Hematopoietic multipotent progenitor cell treated with erythropoietin and hydrocortisone succinate and interleukin-3 and kit ligand, for 4 days (in vitro differentiated cells): ENCODE results near the gene ACYP2.
A peak's percentile ranks its signal among the peaks of the same experiment; 100 is the strongest.

Experiments
- DNase-seq: peaks from one replicate; pipeline ENCODE4 v3.0.0-alpha.2; 2015

ACYP2 gene

DNA sequence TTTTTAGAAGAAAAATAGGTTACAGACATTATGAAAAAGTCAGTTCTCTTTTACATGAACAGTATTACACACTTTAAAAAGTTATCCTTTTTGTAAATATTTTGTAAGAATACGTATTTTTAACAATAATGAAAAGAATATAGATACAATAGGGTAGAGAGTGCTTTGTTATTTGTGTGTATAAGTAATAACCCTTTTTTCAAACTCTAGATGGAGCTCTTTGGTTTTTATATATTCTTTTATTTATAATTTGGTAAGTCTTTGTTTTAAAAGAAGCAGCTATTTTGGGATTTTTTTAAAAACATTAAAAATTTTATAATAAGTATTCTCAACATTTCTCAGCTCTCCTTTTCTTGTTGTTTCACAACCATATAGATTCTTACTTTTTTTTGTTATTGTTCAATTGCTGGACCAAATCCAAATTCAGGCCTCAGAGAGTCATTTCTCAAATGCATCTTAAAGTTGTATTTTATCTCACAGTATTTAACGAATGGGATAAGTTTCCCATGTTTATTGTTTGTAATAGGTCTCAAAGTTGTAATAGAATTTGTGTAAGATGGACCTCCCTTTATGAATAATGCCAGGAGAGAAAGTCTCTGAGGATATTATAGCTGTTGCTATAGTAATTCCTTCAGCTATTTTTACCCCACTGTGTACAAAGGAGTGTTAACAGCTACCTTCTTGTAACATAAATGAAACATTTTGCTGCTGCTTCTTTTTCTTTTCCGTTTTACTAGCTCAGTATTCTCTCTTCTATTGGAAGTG lies 46.4 kb downstream of the ACYP2 start:
- DNase-seq = peak; percentile 18

DNA sequence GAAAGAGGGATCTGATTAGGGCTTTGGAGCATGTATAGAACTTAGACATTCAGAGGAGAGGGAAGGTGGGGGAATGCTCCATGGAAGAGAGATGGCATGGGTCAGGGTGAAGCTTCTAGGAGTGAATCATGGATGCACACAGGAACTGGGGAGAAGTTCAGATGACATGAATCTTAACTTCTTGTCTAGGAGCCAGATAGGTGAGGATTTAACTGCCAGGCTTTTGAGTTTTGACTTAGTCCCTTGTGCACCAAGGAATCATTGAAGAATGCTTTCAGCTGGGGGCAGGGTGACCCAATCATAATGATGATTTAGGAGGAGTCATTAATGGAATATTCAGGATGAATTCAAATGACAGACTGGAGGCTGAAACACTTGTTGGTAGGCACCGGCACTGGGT lies 48.7 kb downstream of the ACYP2 start:
- DNase-seq = no peak

DNA sequence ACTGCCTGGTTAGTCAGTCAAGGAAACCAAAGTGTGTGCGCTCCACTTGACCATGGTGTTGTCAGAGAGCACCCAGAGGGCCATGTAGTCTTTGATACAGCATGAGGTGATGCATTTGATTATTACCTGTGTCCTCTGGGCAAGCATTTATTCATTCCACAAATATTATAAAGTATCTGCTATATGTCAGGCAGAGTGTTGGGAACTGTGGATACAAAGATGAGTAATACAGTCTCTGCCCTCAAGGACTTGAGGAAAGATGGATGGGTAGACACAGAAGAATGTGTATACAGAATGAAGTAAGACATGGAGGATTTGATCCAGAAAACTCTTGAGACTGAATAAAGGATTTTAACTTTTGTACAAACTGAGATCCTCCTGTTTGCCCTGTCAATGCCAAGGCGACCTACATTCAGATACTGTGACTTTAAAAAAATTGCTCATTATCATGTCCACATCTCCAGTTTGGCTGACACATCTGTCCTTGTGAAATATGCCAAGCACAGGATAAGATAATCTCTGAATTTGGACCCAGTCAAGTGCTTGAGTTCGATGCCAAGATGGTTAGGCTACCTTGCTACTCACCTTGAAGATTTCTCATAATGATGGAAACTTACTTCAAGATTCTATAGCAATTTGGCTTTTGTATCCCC lies 50.8 kb downstream of the ACYP2 start:
- DNase-seq = peak; percentile 11

DNA sequence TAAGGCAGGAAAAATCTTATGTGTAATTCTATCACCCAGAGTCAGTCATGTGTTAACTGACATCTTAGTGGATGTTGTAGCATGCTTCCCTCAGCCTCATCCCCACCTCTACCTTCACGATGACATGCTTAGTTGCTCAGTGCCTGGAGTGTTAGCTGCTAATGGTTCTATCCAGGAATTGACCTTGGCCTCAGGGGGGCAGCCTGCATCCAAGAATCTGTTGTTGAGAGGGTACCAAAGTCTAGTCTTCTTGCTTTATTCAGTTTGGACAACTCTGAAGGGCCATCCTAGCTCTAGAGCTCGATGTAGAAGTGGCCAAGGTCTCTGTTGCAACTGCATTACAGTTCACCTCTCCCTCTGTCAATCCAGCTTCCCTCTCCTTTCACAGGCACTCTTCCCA lies 61.2 kb downstream of the ACYP2 start:
- DNase-seq = peak; percentile 53

DNA sequence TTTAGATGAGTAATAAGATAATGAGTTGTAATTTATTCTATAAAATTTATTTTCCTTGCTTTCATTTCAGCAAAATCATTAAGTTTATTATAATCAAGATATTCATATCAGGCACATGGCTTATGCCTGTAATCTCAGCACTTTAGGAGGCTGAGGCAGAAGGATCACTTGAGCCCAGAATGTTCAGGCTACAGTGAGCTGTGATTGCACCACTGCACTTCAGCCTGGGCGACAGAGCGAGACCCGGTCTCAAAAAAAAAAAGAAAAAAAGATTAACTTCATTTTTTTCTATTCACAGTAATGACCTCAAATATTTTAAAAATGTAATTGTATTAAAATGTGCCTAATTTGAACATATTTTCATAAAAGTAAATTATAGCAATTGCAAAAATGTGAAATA lies 67.9 kb downstream of the ACYP2 start:
- no peak for DNase-seq

DNA sequence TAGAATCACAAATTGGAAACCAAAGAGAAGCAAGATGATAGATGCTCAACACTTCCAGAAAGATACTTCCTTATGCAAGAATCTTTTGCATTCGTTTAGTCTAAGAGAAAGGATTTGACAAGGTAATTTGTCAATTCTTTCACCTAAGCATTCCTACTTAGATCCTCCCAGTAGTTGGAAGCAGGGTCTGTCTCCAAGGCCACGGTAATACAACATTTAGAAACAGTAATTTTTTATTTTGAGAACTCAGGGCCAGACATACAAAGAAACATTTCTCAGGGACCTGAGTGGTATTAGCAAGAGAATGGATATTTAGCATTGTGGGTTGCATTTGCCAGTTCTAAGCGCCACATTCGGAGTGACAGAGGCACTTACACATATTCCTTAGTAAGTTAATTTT lies 68.6 kb downstream of the ACYP2 start:
- no peak for DNase-seq

DNA sequence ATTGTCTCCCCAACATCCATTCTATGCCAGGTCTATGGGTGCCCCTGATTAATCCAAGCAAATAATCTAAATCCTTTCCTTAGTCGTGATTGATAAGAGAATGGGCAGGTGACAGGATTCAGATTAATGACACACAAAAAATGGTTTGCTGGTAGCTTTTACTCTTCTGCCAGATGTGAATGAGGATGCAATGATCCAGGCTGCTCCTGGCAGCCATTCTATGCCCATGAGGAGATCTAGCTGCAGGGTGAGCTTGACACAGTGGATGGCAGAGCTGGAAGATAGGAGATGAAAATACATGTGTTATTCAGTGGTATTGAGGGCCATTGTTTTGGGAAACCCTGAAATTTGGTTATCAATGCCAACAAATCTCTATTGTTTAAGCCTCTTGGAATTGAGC lies 69.7 kb downstream of the ACYP2 start:
- no peak for DNase-seq

DNA sequence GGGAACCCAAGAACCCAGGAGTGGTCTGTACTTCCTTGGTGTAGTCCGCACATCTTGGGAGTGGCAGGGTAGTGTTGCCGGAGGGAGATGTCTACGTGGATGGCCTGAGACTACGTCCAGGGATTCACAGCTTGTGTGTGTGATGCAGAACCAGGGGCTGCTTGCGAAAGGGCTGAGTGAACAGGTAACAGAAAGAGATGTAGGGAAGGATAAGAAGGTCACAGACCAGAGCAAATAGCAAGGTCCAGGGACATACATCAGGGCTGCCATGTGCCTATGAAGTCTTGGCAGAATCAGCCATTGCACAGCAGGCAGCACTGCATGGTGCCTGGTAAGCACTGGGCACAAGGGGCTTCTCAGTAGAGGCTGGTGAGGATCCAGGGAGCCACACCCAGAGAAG lies 71.9 kb downstream of the ACYP2 start:
- no peak for DNase-seq

DNA sequence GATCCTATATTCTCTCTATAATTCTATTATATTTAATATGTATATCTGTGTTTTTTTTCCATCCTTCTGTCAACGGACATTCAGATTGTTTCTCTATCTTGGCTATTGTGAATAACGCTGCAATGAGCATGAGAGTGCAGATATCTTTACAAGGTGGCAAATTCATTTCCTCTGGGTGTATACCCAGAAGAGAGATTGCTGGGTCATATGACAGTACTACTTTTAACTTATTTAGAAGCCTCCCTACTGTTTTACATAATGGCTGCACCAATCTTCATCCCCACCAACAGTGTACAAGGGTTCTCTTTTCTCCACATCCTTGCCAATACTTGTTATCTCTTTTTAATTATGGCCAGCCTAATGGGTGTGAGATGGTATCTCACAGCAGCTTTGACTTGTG lies 74.1 kb downstream of the ACYP2 start:
- DNase-seq = peak; percentile 22

DNA sequence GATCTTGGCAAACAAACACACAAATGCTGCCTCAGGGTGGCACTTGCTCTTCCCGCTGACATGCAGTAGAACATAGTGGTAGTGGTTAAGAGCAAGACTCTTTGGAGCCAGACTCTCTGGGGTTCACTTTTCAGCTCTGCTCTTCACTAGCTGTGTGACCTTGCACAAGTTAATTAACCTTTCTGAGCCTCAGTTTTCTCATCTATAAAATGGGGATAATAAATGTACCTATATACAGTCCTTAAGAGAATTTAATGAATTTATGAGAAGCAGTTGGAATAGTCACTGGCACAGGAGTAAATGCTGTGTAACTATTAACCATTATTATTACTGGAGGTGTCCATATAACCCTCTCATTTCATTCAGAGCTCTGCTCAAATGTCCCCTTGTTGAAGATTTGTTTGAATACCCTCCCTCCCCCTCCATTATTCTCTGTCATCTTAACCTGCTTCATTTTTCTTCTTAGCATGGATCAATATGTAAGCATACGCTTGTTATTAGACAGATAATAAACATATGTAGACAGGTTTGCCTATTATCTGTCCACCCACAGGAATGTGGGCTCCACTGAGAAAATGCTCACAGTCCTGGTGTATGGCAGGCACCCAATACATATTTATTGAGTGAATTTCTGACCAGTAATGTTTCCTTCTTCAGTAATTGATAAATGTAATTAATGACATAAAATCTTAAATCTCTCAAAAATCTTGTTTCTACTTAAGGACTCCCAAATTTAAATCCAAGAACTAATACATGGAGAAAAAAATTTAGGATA lies 76.1 kb downstream of the ACYP2 start:
- no peak for DNase-seq

DNA sequence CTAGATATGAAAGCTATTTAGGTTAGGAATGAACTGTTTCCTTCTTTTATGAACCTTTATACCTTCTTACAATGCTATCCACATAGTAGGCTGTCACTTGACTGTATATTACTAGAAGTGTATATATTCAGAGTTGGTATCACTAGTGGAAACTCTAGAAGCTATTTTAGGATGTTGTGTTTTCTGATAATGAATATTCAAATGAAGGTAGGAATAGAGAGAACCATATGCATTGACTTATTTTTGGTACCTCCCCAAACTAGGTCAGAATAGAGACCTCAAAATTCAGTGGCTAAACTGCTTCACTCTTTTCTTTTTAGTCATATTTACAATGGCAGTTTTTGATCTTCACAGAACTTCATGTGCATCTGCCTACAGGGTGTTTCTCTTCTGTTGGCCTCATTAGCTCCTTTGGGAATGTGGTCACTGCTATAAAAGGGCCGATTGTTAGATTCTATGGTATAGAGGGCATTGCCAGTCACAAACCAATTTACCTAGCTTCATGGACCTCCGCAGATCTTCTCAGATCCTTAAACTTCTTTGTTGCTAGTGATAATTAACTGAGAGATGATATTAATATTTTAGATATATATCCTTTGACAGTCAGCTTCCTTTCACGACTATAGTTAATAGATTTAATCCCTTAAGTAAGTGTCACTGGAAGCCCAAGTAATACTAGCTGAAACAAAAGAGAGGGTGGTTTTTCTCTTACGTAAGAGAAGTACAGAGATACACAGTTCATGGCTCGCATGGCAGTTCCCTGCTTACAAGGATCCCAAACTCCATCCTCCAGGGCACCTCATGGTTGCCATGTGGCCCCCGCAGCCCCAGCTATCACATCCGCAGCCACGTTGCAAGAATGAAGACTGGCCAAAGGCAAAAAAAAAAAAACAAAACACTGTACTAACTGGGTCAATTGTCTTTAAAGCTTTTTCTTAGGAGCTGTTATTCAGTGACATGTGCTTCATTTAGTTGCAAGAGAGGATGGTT lies 79.6 kb downstream of the ACYP2 start:
- no peak for DNase-seq

DNA sequence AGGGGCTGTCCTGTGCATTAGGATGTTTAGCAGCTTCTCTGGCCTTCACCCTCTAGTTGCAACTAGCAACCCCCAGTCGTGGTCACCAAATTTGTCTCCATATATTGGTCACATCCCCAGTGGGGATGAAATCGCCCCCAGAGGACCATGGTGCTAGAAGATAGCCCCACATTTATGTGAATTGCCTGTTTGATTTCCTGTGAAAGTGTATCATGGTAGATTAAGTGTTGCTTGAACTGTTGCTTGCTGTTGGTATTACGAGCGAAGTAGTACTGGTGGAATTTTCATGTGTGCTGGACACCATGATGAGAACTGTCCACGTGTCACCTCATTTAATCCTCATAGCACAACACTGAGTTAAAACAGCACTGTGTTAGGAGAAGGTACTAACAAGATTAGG lies 81.2 kb downstream of the ACYP2 start:
- no peak for DNase-seq

DNA sequence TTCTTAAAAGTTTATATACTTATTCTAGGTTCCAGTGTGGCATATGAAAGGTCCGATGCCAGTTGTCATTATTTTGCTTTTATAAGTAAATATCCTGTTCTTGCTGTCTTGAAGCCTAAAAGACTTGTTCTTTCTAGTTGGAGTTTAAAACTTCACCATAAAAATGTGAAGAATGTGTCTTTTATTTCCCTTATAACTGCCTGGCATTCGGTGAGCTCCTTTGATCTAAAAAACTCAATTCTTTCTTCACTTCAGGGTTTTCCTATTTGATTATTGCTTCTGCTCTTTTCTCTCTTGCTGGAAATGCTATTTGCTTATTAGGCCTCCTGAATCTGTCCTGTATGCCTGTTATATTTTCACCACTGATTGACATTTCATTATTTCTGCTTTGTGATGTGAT lies 89.1 kb downstream of the ACYP2 start:
- DNase-seq = no peak

DNA sequence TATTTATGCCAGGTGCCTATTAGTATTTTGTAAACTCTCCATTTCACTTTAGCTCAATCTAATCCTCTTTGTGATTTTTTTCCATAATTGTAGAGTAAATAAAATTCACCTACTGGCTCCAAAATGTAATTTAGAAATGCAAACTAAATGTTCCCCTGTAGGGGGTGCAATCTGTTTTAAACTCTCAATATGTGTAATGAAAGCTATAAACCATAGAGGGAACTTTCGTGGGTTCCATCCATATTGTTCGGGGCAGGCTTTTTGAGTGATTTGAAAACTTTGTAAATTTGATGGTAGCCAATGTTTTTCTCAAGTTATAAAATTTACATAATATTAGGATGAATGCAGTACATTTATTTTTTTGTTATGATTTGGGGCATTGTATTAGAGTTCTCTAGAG lies 91.2 kb downstream of the ACYP2 start:
- DNase-seq = peak; percentile 75

DNA sequence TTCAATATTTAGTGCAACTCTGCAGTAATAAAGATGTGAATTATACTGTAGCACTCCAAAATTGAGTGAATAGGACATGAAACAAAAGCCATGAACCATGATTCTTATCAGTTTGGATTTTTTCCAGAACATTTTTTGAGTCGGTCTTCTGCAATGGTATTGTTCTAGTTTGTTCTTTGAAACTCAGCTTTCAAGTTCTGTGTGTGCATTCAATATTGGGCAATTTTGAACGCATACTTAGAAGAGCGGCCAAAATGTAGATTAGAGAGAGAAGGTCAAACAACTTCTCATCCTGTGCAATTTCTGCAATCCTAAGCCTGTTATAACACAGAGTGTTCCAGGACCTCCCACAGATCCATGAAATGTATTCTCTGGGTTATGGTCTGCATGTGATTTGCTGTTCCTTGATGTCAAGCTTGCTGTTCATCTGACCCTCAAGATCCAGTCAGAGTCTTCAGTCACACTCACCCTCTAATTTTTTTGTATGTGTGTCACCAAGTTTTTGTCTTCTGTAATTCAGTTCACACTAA lies 92.3 kb downstream of the ACYP2 start:
- no peak for DNase-seq

DNA sequence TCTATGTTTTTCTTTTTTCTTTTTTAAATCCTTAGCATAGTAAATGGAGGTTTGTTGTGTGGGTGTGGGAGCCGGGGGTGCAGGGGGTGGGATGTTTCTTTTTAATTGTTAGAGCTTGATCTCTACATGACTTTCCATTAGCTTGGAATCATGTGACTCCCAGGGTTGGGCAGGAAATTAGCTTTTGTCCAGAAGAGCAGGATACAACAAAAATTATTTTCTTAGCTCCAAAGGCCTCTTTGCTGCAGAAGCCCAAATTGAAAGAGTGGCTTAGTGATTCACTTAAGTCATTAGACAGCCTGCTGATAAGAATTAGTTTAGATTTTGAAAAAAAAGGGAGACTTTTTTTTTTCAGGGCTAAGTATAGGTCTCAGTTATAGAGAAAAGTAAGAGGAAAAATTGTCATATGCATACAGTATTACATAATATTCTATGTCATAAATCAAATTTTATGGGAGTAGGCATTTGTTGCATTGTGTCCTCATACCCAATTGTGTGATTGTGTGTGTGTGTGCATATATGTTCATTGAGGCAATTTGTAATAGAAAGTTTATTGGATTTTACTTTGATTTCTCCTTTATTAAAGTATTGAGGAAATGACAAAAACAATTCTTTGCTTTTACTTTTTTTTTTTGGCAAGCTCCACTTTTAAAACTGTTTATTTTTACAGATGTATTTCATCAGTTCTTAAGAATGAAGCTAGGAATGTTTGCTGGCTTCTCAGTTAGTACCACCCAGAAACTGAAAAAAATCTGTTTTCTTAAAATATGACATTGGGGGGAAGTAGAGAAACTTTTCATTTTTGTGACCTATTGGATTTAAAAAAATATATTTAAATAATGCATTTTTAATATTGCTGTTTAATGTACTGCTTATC lies 93.2 kb downstream of the ACYP2 start:
- peak; percentile 9 for DNase-seq

DNA sequence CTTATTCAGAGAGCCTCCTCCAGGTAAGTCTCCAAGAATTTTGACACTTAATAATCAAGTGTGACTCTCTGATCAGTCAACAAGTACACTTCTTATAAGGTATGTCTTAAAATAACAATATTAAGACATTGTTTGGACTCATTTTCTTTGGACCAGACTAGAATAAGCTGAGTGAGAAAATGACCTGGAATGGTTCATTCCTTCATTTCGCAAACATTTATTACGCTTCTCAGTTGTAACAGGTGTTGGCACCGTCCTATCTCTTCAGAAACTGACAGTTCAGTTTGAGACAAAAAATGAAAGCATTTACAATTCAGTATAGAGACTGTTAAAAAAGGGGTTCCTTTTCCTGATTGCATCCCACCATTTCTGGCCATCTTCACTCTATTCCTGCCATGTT lies 94.0 kb downstream of the ACYP2 start:
- DNase-seq = no peak

DNA sequence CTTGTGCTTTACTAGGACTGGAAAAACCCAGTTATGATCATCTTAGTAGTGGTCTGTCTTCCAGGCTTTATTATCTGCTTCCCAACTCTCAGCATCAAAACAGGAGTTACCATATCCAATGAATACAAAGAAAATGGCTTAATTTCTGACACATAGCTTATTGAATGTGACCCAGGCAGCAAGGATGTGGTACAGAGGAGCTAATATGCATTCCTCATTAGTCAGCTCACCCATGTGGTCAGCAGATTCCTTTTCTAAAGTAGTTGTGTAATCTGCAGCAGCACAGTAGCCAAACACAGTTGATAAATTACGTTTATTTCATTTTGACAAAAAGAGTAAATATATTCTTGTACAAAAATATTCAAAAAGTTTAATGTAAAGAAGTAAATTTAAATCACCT lies 97.0 kb downstream of the ACYP2 start:
- no peak for DNase-seq

DNA sequence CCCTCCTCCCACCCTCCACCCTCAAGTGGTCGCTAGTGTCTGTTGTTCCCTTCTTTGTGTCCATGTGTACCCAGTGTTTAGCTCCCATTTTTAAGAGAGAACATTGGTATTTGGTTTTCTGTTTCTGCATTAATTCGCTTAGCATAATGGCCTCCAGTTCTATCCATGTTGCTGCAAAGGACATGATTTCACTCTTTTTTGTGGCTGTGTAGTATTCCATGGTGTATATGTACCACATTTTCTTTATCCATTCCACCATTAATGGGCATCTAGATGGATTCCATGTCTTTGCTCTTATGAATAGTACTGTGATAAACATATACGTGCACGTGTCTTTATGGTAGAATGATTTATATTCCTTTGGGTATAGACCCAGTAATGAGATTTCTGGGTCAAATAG lies 97.7 kb downstream of the ACYP2 start:
- no peak for DNase-seq

DNA sequence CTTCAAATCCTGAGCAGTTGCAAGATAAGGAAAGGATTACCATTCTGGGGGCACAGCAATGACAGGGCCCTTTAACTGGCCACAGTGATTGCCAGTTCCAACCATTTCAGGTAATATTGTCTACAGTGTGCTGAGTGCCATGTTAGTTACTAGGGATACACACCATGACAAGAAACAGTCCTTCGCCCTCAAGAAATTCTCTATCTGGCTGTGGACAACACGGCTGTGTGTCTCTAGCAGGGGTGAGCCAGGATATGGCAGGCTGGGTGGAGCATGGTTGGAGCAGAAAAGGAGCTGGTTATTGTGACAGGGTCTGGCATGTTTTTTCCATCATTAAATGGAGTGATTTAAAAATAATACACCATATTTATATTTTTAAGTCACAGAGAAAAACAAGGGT lies 109.6 kb downstream of the ACYP2 start:
- no peak for DNase-seq

DNA sequence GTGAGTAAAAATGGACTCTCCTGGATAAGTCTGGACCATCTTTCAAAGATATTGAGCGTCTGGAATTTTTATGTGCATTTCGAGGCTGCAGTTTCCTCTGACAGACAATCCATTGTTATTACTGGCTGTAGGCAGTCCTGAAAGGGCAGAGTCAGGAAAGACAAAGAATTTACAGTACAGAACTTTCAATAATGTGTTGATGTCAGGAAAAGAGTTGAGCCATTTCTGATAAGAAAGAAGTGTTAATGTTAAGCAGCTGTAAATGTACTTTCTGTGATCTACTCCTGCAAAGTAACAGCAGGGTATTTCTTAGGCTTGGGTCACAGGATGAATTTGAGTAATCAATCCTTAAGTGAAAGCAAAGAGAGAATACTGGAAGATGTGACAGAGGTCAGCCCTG lies 110.8 kb downstream of the ACYP2 start:
- DNase-seq = no peak

DNA sequence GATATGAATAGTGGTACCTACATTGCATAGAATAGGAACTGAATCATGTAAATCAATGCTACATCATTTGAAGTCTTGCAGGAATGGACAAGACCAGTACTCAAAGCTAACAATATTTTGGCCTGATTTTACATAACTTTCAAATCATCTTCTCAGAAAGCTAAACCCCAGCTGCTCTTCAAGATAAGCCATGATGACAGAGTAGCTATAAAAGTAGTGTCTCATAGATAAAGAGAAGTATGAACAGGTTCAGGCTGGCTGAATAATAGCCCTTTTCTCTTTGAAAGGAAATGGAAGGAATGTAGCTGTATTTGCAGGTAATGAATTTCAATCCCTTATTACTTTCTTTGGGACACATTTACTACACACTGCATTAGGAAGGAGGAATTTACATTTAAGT lies 112.4 kb downstream of the ACYP2 start:
- DNase-seq = peak; percentile 31
